ENCODE measurements around the gene PPIP5K2.

Gene PPIP5K2

DNA sequence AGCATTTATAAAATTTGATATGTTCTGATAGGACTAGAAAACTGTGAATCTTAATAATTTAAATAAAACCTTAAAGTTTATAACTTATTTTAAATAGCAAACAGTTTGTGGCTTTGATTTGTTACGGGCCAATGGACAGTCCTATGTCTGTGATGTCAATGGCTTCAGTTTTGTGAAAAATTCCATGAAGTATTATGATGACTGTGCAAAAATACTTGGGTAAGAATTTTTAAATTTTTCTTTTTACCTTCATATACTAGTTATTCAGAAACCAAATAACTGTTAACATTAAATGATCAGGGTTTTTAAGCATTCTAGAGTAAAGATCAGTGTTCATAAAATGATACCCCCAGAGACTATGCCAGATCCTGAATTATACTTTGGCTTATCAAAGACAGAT, 31.1 kb downstream of the PPIP5K2 start:
- H3K56ac ChIP-seq (ENCODE audit: low read length): no peak overlapping the region
- no peak overlapping the region for H3K18ac ChIP-seq (ENCODE audit: low read length)
- DNase-seq: no peak
- no peak overlapping the region for H2AK5ac ChIP-seq (ENCODE audit: low read length)
- no CpG with 5 or more reads among the region's 1 CpG for WGBS (ENCODE audit: extremely low coverage, insufficient coverage, low lambda C conversion rate)
- no peaks in the 10 kb centered on the region for H3K4me1 ChIP-seq (ENCODE audit: control insufficient read depth, low read depth, low read length)
- no peak overlapping the region for H3K23ac ChIP-seq (ENCODE audit: low read length)
- H2BK120ac ChIP-seq (ENCODE audit: low read depth, low read length): no peak overlapping the region
- H3K4ac ChIP-seq (ENCODE audit: low read depth, low read length): no peak overlapping the region
- H4K8ac ChIP-seq (ENCODE audit: low read depth, low read length): no peak overlapping the region
- no peaks in the 10 kb centered on the region for H3K79me2 ChIP-seq (ENCODE audit: control insufficient read depth, insufficient read depth, low read length)
- no peaks in the 10 kb centered on the region for H3K36me3 ChIP-seq (ENCODE audit: control insufficient read depth, insufficient read depth, low read length)
- H3K79me1 ChIP-seq (ENCODE audit: low read length): no peaks in the 10 kb centered on the region
- no peak overlapping the region for H3K4me3 ChIP-seq (ENCODE audit: low read length)
- H4K5ac ChIP-seq (ENCODE audit: low read length): no peak overlapping the region
- no peak overlapping the region for H3K4me2 ChIP-seq (ENCODE audit: low read length)
- no peak overlapping the region for H3K27ac ChIP-seq (ENCODE audit: low read depth, low read length)
- no peaks in the 10 kb centered on the region for H3K27me3 ChIP-seq (ENCODE audit: insufficient read depth, low read length, poor library complexity)
- no peak overlapping the region for H2BK15ac ChIP-seq (replicated peaks; ENCODE audit: low read depth)
- no peak overlapping the region for H3K9ac ChIP-seq (ENCODE audit: low read length)
- no peak overlapping the region for H2BK5ac ChIP-seq (ENCODE audit: low read length)

DNA sequence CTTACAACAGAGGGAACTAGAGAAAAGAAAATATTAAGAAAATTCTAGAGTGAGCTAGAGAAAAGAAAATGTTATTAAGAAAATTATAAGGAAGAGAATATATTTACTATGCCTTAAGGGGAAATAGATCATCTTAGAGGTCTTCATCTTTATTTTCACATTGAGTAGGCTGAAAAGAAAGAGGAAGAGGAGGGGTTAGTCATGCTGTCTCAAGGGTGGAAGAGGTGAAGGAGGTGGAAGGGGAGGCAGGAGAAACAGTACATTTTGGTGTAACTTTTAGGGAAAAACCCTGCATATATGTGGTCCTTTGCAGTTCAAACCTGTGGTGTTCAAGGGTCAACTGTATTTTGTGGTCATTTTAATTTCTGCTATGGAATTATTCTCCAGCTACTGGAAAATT, 46.6 kb downstream of the PPIP5K2 start:
- Histone ChIP-seq H3K4me2 (ENCODE audit: low read length) (no peak overlapping the region), H3K4me1 (ENCODE audit: control insufficient read depth, low read depth, low read length) (no peaks in the 10 kb centered on the region), H2AK5ac (ENCODE audit: low read length) (no peak overlapping the region), H3K4me3 (ENCODE audit: low read length) (no peak overlapping the region), H3K56ac (ENCODE audit: low read length) (no peak overlapping the region), H3K27me3 (ENCODE audit: insufficient read depth, low read length, poor library complexity) (no peaks in the 10 kb centered on the region), H3K27ac (ENCODE audit: low read depth, low read length) (no peak overlapping the region), H3K79me1 (ENCODE audit: low read length) (no peaks in the 10 kb centered on the region), H3K79me2 (ENCODE audit: control insufficient read depth, insufficient read depth, low read length) (no peaks in the 10 kb centered on the region), H4K8ac (ENCODE audit: low read depth, low read length) (no peak overlapping the region), H2BK15ac (replicated peaks; ENCODE audit: low read depth) (no peak overlapping the region), H3K9ac (ENCODE audit: low read length) (no peak overlapping the region), H4K5ac (ENCODE audit: low read length) (no peak overlapping the region), H3K36me3 (ENCODE audit: control insufficient read depth, insufficient read depth, low read length) (no peaks in the 10 kb centered on the region), H3K4ac (ENCODE audit: low read depth, low read length) (no peak overlapping the region), H2BK120ac (ENCODE audit: low read depth, low read length) (no peak overlapping the region), H3K23ac (ENCODE audit: low read length) (no peak overlapping the region), H2BK5ac (ENCODE audit: low read length) (no peak overlapping the region), H3K18ac (ENCODE audit: low read length) (no peak overlapping the region)
- DNase-seq: no peak

GRCh38 chr5:103174147-103174546, 54.0 kb downstream of the PPIP5K2 start:
- Histone ChIP-seq H2BK15ac (replicated peaks; ENCODE audit: low read depth) (no peak overlapping the region), H3K4me2 (ENCODE audit: low read length) (no peak overlapping the region), H3K9ac (ENCODE audit: low read length) (no peak overlapping the region), H3K79me1 (ENCODE audit: low read length) (no peaks in the 10 kb centered on the region), H3K23ac (ENCODE audit: low read length) (no peak overlapping the region), H2AK5ac (ENCODE audit: low read length) (no peak overlapping the region), H3K4me3 (ENCODE audit: low read length) (no peak overlapping the region), H4K5ac (ENCODE audit: low read length) (no peak overlapping the region), H3K18ac (ENCODE audit: low read length) (no peak overlapping the region), H3K56ac (ENCODE audit: low read length) (no peak overlapping the region), H3K4ac (ENCODE audit: low read depth, low read length) (no peak overlapping the region), H3K36me3 (ENCODE audit: control insufficient read depth, insufficient read depth, low read length) (no peaks in the 10 kb centered on the region), H3K27me3 (ENCODE audit: insufficient read depth, low read length, poor library complexity) (no peaks in the 10 kb centered on the region), H3K27ac (ENCODE audit: low read depth, low read length) (no peak overlapping the region), H2BK5ac (ENCODE audit: low read length) (no peak overlapping the region), H4K8ac (ENCODE audit: low read depth, low read length) (no peak overlapping the region), H2BK120ac (ENCODE audit: low read depth, low read length) (no peak overlapping the region), H3K4me1 (ENCODE audit: control insufficient read depth, low read depth, low read length) (no peaks in the 10 kb centered on the region), H3K79me2 (ENCODE audit: control insufficient read depth, insufficient read depth, low read length) (no peaks in the 10 kb centered on the region)
- no peak for DNase-seq
- no CpG with 5 or more reads among the region's 1 CpG for WGBS (ENCODE audit: extremely low coverage, insufficient coverage, low lambda C conversion rate)

GRCh38 chr5:103177543-103177942, 57.4 kb downstream of the PPIP5K2 start:
- H3K27ac ChIP-seq (ENCODE audit: low read depth, low read length): no peak overlapping the region
- no peak overlapping the region for H2BK5ac ChIP-seq (ENCODE audit: low read length)
- no peak overlapping the region for H3K4me2 ChIP-seq (ENCODE audit: low read length)
- no peaks in the 10 kb centered on the region for H3K27me3 ChIP-seq (ENCODE audit: insufficient read depth, low read length, poor library complexity)
- H3K9ac ChIP-seq (ENCODE audit: low read length): no peak overlapping the region
- H3K4me1 ChIP-seq (ENCODE audit: control insufficient read depth, low read depth, low read length): no peaks in the 10 kb centered on the region
- H3K4me3 ChIP-seq (ENCODE audit: low read length): no peak overlapping the region
- no peak overlapping the region for H2AK5ac ChIP-seq (ENCODE audit: low read length)
- H3K56ac ChIP-seq (ENCODE audit: low read length): no peak overlapping the region
- no peak overlapping the region for H4K5ac ChIP-seq (ENCODE audit: low read length)
- H3K4ac ChIP-seq (ENCODE audit: low read depth, low read length): no peak overlapping the region
- no peak overlapping the region for H3K18ac ChIP-seq (ENCODE audit: low read length)
- H3K79me2 ChIP-seq (ENCODE audit: control insufficient read depth, insufficient read depth, low read length): no peaks in the 10 kb centered on the region
- no peak for DNase-seq
- no peak overlapping the region for H2BK15ac ChIP-seq (replicated peaks; ENCODE audit: low read depth)
- H3K79me1 ChIP-seq (ENCODE audit: low read length): no peaks in the 10 kb centered on the region
- no peaks in the 10 kb centered on the region for H3K36me3 ChIP-seq (ENCODE audit: control insufficient read depth, insufficient read depth, low read length)
- no CpG with 5 or more reads among the region's 4 CpGs for WGBS (ENCODE audit: extremely low coverage, insufficient coverage, low lambda C conversion rate)
- no peak overlapping the region for H3K23ac ChIP-seq (ENCODE audit: low read length)
- H2BK120ac ChIP-seq (ENCODE audit: low read depth, low read length): no peak overlapping the region
- no peak overlapping the region for H4K8ac ChIP-seq (ENCODE audit: low read depth, low read length)

GRCh38 chr5:103178167-103178566, 58.1 kb downstream of the PPIP5K2 start:
- Histone ChIP-seq H3K4me1 (ENCODE audit: control insufficient read depth, low read depth, low read length) (no peaks in the 10 kb centered on the region), H3K18ac (ENCODE audit: low read length) (no peak overlapping the region), H3K56ac (ENCODE audit: low read length) (no peak overlapping the region), H3K4ac (ENCODE audit: low read depth, low read length) (no peak overlapping the region), H4K5ac (ENCODE audit: low read length) (no peak overlapping the region), H2BK120ac (ENCODE audit: low read depth, low read length) (no peak overlapping the region), H3K4me2 (ENCODE audit: low read length) (no peak overlapping the region), H3K27ac (ENCODE audit: low read depth, low read length) (no peak overlapping the region), H3K9ac (ENCODE audit: low read length) (no peak overlapping the region), H3K79me2 (ENCODE audit: control insufficient read depth, insufficient read depth, low read length) (no peaks in the 10 kb centered on the region), H3K27me3 (ENCODE audit: insufficient read depth, low read length, poor library complexity) (no peaks in the 10 kb centered on the region), H2BK15ac (replicated peaks; ENCODE audit: low read depth) (no peak overlapping the region), H3K79me1 (ENCODE audit: low read length) (no peaks in the 10 kb centered on the region), H2BK5ac (ENCODE audit: low read length) (no peak overlapping the region), H3K4me3 (ENCODE audit: low read length) (no peak overlapping the region), H3K23ac (ENCODE audit: low read length) (no peak overlapping the region), H4K8ac (ENCODE audit: low read depth, low read length) (no peak overlapping the region), H2AK5ac (ENCODE audit: low read length) (no peak overlapping the region), H3K36me3 (ENCODE audit: control insufficient read depth, insufficient read depth, low read length) (no peaks in the 10 kb centered on the region)
- no peak for DNase-seq
- no CpG with 5 or more reads among the region's 2 CpGs for WGBS (ENCODE audit: extremely low coverage, insufficient coverage, low lambda C conversion rate)

- no peaks in the 10 kb centered on the region for H3K4me1 ChIP-seq (ENCODE audit: control insufficient read depth, low read depth, low read length)
- H4K8ac ChIP-seq (ENCODE audit: low read depth, low read length): no peak overlapping the region
- H3K4me3 ChIP-seq (ENCODE audit: low read length): no peak overlapping the region
- H3K23ac ChIP-seq (ENCODE audit: low read length): no peak overlapping the region
- no peak overlapping the region for H3K4ac ChIP-seq (ENCODE audit: low read depth, low read length)
- H3K4me2 ChIP-seq (ENCODE audit: low read length): no peak overlapping the region
- no peak overlapping the region for H3K27ac ChIP-seq (ENCODE audit: low read depth, low read length)
- H2AK5ac ChIP-seq (ENCODE audit: low read length): no peak overlapping the region
- WGBS (ENCODE audit: extremely low coverage, insufficient coverage, low lambda C conversion rate): no CpG with 5 or more reads among the region's 8 CpGs
- H2BK15ac ChIP-seq (replicated peaks; ENCODE audit: low read depth): no peak overlapping the region
- H2BK5ac ChIP-seq (ENCODE audit: low read length): no peak overlapping the region
- peaks cover 3% of the 10 kb centered on the region for H3K36me3 ChIP-seq (ENCODE audit: control insufficient read depth, insufficient read depth, low read length)
- H3K79me2 ChIP-seq (ENCODE audit: control insufficient read depth, insufficient read depth, low read length): no peaks in the 10 kb centered on the region
- H3K27me3 ChIP-seq (ENCODE audit: insufficient read depth, low read length, poor library complexity): no peaks in the 10 kb centered on the region
- H4K5ac ChIP-seq (ENCODE audit: low read length): no peak overlapping the region
- DNase-seq: no peak
- no peak overlapping the region for H3K9ac ChIP-seq (ENCODE audit: low read length)
- no peak overlapping the region for H2BK120ac ChIP-seq (ENCODE audit: low read depth, low read length)
- no peak overlapping the region for H3K18ac ChIP-seq (ENCODE audit: low read length)
- no peak overlapping the region for H3K56ac ChIP-seq (ENCODE audit: low read length)
- H3K79me1 ChIP-seq (ENCODE audit: low read length): no peaks in the 10 kb centered on the region
Observed at GRCh38 chr5:103186152-103186551, 66.1 kb downstream of the PPIP5K2 start.
